T-helper 17 cell (primary cell): ENCODE data around the gene LAD1. TPM values are rescaled to one million over a fixed set of nuclear protein-coding genes. Genes with fewer than 3 reads are reported as not detected.

Source experiments
- ATAC-seq: fragments of 150-1000 bp; cut with Tn5 transposase; 2 replicates; pipeline ENCODE4 v1.10.0; 2021; ENCODE audit warnings: mild to moderate bottlenecking, moderate library complexity
- DNase-seq, 3 donors: peaks; one replicate each; pipeline versions ENCODE4 v3.0.0 to v3.0.0-alpha.2; 2020 to 2021
- H3K9me3 ChIP-seq: one replicate; pipeline ENCODE4 v1.7.0; 2013; ENCODE audit warnings: low read length, mild to moderate bottlenecking; ENCODE audit not compliant: control insufficient read depth, poor library complexity, severe bottlenecking
- H3K27ac Mint-ChIP-seq: one replicate; pipeline ENCODE4 v1.8.0; 2022; ENCODE audit warnings: mild to moderate bottlenecking, moderate library complexity, mixed read lengths
- H3K27me3 Mint-ChIP-seq: one replicate; pipeline ENCODE4 v1.8.0; 2022; ENCODE audit warnings: mixed read lengths
- H3K36me3 Mint-ChIP-seq: one replicate; pipeline ENCODE4 v1.8.0; 2022; ENCODE audit warnings: low read depth, mixed read lengths
- H3K4me1 Mint-ChIP-seq: one replicate; pipeline ENCODE4 v1.8.0; 2022; ENCODE audit warnings: mild to moderate bottlenecking, mixed read lengths
- H3K4me3 Mint-ChIP-seq: one replicate; pipeline ENCODE4 v1.8.0; 2022; ENCODE audit warnings: mild to moderate bottlenecking, moderate library complexity, mixed read lengths
- total RNA-seq, 4 donors: library from RNA in 2 of 4; stranded (reverse) in 2 of 4; gene quantifications; one replicate each; pipeline ENCODE4 v1.2.3 and lab custom pipeline; 2022 to 2026

The LAD1 gene
- total RNA-seq, 2 donors from 2014 or later: not detected

DNA sequence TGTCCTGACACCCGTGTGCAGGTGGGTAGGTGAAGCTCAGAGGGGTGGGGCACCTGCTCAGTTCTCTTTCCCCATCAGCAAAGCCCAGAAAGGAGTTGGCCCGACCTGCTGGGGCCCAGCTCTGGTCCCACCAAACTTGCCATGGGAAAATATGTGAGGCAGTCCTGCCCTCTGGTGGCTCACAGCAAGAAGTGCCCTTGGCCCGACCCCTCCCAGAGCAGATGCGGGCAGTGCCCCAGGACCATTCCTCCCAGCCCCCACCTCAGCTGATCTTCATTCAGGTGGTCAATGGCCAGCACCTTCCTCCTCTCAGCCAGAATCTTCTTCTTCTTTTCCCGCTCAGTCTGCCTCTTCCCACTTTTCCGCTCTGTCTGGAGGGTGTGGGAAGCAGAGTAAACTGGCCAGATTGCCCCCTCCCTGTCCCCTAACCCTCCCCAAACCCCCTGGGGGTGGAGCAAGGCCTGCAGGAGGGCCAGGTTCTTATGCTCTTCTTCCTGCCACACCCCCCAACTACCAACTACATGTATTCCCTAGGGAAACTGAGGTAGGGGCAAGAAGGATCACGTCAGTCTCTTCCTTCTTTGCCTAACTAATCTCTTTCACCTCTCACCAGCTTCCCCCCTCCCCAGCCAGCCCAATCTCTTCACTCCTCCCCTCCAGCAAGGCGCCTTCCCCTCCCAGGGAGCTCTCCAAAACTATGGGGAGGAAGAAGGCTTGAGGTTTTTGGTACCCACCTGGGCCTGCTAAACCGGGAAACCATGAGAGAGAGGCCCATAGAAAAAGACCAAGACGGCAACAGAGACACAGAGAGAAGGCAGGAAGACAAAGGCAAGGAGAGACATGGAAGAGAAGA, 37.2 kb downstream of the LAD1 start:
- Mint-ChIP-seq H3K36me3 (no peaks in the 10 kb centered on the region), H3K4me1 (peaks cover 2% of the 10 kb centered on the region), H3K27me3 (peaks cover 46% of the 10 kb centered on the region), H3K4me3 (no peak overlapping the region), H3K27ac (no peak overlapping the region)
- H3K9me3 ChIP-seq: no peaks in the 10 kb centered on the region
- no peak for ATAC-seq
- DNase-seq: no peak

DNA sequence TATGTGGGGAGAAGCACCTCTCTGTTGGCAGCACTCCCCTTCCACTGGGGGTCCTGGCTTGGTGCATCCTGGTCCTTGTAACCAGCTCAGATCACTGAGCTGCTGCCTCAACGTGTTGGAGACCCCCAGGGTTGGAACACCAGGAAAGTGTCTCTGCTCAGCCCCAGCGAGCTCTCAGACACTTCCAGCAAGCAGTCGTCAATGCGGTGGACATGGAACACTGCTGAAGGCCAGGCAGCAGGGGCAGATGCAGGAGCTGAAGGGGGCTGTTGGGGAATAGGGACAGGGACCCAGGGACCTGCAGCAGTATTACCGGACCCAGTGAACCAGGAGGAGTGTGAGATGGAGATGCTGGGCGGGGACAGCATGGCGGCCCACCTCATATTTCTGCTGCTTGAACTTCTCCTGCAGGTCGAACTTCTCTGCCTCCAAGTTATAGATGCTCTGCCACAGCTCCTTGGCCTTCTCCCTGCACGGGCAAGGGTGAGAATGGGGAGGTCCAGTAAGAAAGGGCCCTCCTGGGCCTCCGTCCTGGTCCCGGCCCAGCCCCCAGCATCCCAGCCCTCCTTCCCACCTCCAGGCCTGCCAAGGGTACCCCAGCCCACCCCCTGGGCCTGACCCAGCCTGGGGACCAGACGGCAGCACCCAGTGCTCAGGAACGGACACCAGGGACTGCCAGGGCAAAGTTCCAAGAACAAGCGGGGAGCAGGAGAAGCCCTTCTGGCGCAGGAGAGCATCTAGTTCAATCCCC, 38.0 kb downstream of the LAD1 start:
- Mint-ChIP-seq H3K27ac (no peak overlapping the region), H3K36me3 (no peaks in the 10 kb centered on the region), H3K4me1 (peaks cover 2% of the 10 kb centered on the region), H3K27me3 (peaks cover 42% of the 10 kb centered on the region), H3K4me3 (no peak overlapping the region)
- DNase-seq (no peak), ATAC-seq (no peak)
- H3K9me3 ChIP-seq: no peaks in the 10 kb centered on the region

DNA sequence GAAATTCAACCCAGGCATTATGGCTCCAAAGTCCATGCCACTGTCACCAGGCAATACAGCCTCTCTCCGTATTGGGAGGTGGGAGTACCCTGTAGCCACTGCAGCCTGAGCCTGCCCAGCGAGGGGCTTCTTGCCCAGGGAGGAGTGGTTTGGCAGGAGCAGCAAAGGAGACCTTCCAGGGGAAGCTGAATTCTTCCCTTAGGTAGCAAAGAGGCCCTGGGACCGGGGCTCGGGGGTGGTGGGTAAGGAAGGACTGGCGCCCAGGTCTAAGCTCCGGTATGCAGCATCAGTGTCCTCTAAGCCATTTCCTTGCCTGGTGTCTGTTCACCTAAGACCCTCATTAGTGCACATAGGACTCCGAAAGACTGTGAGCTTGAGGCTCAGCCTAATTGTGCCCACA, 38.6 kb downstream of the LAD1 start:
- peaks cover 2% of the 10 kb centered on the region for H3K4me1 Mint-ChIP-seq
- H3K36me3 Mint-ChIP-seq: no peaks in the 10 kb centered on the region
- no peaks in the 10 kb centered on the region for H3K9me3 ChIP-seq
- H3K27ac Mint-ChIP-seq: no peak overlapping the region
- H3K27me3 Mint-ChIP-seq: peaks cover 42% of the 10 kb centered on the region
- no peak overlapping the region for H3K4me3 Mint-ChIP-seq
- DNase-seq: no peak
- ATAC-seq: no peak

DNA sequence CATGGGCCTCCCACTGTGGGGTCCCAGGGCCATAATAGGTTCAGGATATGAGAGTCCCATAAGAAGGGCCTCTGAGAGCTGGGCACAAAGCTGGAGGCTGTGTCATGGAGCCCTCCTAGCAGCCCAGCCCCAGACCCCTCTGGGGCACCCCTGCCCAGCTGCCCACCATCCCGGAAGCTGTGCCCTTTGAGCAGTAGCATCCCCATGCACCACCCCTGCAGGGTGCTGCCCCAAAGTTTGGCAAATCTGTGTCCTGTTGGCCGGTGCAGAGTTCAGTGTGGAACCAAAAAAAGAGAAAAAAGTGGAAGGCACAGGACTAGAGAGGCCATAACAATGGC, 39.3 kb downstream of the LAD1 start:
- Mint-ChIP-seq H3K36me3 (no peaks in the 10 kb centered on the region), H3K27ac (no peak overlapping the region), H3K27me3 (peaks cover 45% of the 10 kb centered on the region), H3K4me3 (no peak overlapping the region), H3K4me1 (peaks cover 2% of the 10 kb centered on the region)
- ATAC-seq (no peak), DNase-seq (no peak)
- H3K9me3 ChIP-seq: no peaks in the 10 kb centered on the region

DNA sequence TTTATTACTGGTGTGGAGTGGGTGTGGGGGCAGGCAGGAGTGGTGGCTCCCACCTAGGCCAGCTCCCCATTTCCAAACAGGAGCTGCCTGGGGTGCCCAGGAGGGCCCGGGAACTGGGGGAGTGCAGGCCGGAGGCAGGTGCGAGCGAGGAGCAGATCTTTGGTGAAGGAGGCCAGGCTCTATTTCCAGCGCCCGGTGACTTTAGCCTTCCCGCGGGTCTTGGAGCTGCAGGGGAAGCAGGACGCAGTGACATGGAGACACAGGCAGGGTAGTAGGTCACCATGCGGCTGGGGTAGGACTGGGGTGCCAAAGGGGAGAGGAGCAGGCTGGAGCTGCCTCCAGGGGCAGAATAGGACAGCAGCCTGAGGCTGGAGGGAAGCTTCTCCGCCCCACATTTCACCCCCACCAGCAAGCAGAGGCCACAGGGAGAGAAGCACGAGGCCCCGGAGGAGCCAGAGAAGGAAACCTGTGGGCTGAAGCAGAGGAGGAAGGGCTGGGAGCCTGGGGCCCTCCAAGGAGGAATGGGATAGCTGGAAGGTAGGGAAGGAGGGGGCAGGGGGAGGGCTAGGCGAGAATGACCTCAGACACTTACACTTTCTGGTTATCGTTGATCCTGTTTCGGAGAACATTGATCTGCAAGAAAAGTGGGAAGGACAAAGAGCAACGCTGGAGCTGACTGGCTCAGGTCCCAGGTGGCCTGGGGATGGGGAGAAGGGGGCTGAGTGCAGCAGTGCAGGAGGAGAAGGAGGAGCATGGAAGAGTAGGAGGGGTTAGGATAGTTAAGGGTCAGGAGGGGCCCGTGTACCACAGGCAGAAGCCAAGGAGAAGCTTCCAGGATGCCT, 39.9 kb downstream of the LAD1 start:
- Mint-ChIP-seq H3K36me3 (no peaks in the 10 kb centered on the region), H3K4me3 (no peak overlapping the region), H3K4me1 (peaks cover 2% of the 10 kb centered on the region), H3K27ac (no peak overlapping the region), H3K27me3 (peaks cover 48% of the 10 kb centered on the region)
- no peaks in the 10 kb centered on the region for H3K9me3 ChIP-seq
- ATAC-seq: no peak
- no peak for DNase-seq

DNA sequence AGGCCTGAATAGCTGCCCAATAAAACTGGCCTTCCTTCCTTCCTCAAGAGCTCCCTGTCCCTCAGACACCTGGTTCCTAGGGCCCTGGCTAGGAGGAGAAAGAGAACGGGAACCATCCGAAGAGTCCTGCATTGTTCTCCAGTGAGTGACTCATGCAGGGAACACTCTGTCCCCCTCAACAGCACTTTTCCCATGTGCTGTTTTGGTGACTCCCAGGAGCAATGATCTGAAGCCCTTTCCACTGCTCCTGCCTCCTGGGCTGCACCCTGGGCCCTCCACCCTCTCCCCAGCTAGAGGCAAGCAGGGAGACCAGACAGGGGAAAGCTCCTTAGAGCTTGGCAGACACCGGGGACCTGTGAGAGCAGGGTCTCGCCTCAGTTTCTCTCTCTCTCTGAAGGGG, 40.5 kb downstream of the LAD1 start:
- peaks cover 2% of the 10 kb centered on the region for H3K4me1 Mint-ChIP-seq
- no peak overlapping the region for H3K27ac Mint-ChIP-seq
- no peak for DNase-seq
- H3K27me3 Mint-ChIP-seq: peaks cover 52% of the 10 kb centered on the region
- no peaks in the 10 kb centered on the region for H3K36me3 Mint-ChIP-seq
- no peaks in the 10 kb centered on the region for H3K9me3 ChIP-seq
- no peak for ATAC-seq
- H3K4me3 Mint-ChIP-seq: no peak overlapping the region

DNA sequence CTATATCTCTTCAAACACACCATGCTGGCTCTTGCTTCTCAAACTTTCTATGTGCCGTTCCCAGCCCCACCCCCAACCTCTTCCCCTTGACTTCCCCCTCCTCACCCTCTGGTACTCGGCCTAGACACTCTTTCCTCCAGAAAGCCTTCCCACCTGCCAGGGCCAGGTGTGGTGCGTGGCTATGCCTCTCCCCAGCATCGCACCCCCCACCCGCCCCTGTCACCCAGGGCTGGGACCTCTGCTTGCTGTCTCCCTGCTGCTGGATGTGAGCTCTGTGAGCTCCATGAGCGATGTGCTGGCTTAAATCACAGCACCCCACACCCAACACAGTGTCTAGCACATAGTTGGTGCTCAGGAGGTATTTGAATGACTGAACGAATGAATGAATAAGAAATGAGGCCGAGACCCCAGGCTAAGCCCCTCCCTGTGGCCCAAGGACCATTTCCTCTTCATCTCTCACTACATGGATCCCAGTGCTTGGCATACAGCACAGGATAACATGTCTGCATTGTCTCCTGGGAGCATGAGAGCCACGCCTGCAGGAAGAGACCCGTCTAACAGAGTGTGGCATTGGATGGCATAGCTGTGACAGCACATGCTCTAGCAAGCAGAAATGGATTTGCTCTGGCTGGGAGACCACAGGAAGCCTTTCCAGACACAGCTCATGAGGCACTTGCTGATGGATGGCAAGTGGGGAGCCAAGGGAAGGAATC, 41.3 kb downstream of the LAD1 start:
- Mint-ChIP-seq H3K27me3 (peaks cover 53% of the 10 kb centered on the region), H3K4me1 (peaks cover 2% of the 10 kb centered on the region), H3K27ac (no peak overlapping the region), H3K4me3 (no peak overlapping the region), H3K36me3 (no peaks in the 10 kb centered on the region)
- ATAC-seq (no peak), DNase-seq (no peak)
- no peaks in the 10 kb centered on the region for H3K9me3 ChIP-seq

DNA sequence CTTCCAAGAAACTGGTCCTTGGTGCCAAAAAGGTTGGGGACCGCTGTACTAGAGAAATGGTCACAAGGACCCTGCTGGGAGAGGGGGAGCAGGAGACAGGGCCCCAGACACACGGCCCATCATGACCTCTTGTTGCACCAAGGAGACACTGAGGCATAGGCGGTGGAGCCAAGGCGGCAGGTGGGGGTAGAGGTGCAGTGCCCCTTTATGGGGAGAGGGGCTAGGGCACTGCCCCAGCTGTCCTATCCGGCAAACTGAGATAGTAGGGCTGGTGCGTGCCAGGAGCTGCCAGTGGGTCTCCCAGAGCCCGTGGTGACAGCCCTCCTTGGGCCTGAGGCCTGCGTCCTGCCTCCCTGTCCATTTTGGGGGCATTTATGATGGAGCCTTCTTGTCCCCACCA, 41.9 kb downstream of the LAD1 start:
- Mint-ChIP-seq H3K27me3 (peaks cover 50% of the 10 kb centered on the region), H3K4me1 (peaks cover 2% of the 10 kb centered on the region)

DNA sequence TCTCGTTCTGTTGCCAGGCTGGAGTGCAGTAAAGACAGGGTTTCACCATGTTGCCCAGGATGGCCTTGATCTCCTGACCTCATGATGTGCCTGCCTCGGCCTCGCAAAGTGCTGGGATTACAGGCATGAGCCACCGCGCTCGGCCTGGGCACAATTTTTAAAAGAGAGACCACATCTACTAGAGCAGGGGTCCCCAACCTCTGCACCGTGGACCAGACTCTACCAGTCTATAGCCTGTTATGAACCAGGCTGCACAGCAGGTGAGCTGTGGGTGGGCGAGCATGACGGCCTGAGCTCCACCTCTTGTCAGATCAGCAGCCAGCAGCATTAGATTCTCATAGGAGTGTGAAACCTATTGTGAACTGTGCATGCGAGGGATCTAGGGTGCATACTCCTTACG, 42.4 kb downstream of the LAD1 start:
- no peak for ATAC-seq
- H3K27ac Mint-ChIP-seq: no peak overlapping the region
- H3K36me3 Mint-ChIP-seq: no peaks in the 10 kb centered on the region
- H3K9me3 ChIP-seq: no peaks in the 10 kb centered on the region
- peaks cover 55% of the 10 kb centered on the region for H3K27me3 Mint-ChIP-seq
- H3K4me1 Mint-ChIP-seq: peaks cover 2% of the 10 kb centered on the region
- DNase-seq: no peak
- H3K4me3 Mint-ChIP-seq: no peak overlapping the region

More for the DNA sequence above, 41.9 kb downstream of the LAD1 start:
- Mint-ChIP-seq H3K36me3 (no peaks in the 10 kb centered on the region), H3K27ac (no peak overlapping the region), H3K4me3 (no peak overlapping the region)
- DNase-seq: no peak
- no peak for ATAC-seq
- no peaks in the 10 kb centered on the region for H3K9me3 ChIP-seq

DNA sequence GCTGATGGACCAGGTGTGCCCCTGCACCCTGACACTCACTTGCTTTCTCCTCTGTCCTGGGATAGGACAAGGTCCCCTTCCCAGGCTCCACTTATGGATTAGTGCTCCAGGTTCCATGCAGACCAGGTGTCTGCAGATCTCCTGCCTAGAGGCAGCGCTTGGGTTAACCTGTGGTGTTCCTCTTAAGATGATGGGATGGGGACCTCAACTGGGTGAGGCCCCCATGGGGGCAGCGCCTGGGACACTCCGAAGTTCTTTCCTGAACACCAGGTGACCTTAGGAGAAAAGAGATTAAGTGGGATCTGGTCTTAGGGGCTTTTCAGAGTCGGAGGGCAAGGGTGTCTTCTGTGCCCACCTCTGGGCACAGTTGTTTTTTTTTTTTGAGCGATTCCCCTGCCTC, 42.9 kb downstream of the LAD1 start:
- no peak for ATAC-seq
- Mint-ChIP-seq H3K27me3 (peaks cover 59% of the 10 kb centered on the region), H3K27ac (no peak overlapping the region), H3K36me3 (peaks cover 4% of the 10 kb centered on the region), H3K4me3 (no peak overlapping the region), H3K4me1 (peaks cover 2% of the 10 kb centered on the region)
- no peaks in the 10 kb centered on the region for H3K9me3 ChIP-seq
- no peak for DNase-seq

DNA sequence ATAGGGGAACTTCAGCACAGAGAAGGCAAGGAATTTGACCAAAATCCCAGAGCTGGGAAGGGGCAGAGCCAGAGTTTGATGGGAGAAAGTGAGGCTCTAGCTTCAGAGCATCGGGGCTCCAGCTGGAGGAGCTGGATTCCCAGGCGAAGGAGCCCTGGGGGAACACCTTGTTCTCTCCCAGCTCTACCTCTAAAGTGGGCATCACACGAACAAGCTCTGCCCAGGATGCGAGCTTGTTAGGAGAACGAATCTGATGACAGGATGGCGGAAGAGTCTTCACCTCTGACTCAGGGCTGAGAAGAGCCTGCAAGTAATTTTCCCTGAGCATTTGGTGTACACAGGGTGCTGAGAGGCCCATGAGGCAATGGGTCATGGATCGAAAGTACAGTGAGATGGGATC, 43.7 kb downstream of the LAD1 start:
- Mint-ChIP-seq H3K27ac (no peak overlapping the region), H3K4me3 (no peak overlapping the region), H3K4me1 (peaks cover 5% of the 10 kb centered on the region), H3K27me3 (peaks cover 67% of the 10 kb centered on the region), H3K36me3 (peaks cover 5% of the 10 kb centered on the region)
- ATAC-seq (no peak), DNase-seq (no peak)
- H3K9me3 ChIP-seq: no peaks in the 10 kb centered on the region

DNA sequence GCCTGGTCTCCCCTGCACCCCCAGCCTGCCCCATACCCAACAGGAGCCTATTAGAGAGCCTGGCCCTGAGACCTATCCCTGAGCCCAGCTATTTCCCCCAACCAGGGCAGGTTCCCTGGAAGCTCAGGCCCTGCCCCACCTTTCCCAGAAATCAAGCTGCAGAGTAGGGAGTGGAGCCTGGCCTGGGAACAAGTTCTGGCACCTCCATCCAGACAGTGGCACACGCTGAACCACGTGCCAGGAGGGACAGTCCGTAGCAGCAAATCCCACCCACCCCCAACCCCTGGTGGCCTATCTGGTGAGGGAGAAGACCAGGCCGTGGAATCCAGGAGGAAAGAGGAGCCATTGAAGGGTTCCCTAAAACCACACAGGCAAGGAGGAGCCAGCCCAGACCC, 44.2 kb downstream of the LAD1 start:
- Mint-ChIP-seq H3K4me3 (no peak overlapping the region), H3K27ac (no peak overlapping the region), H3K4me1 (peaks cover 5% of the 10 kb centered on the region), H3K27me3 (peaks cover 65% of the 10 kb centered on the region), H3K36me3 (peaks cover 5% of the 10 kb centered on the region)
- DNase-seq: no peak
- ATAC-seq: no peak
- no peaks in the 10 kb centered on the region for H3K9me3 ChIP-seq
